ENCODE measurements around the gene RFFL. TPM values are rescaled to one million over a fixed set of nuclear protein-coding genes. Genes with fewer than 3 reads are reported as not detected.
"Not testable (repeated sequence)": the region's sequence is repeated elsewhere in the genome, so short reads cannot be mapped to it uniquely, and the experiment has no call there.

The RFFL gene, protein sequence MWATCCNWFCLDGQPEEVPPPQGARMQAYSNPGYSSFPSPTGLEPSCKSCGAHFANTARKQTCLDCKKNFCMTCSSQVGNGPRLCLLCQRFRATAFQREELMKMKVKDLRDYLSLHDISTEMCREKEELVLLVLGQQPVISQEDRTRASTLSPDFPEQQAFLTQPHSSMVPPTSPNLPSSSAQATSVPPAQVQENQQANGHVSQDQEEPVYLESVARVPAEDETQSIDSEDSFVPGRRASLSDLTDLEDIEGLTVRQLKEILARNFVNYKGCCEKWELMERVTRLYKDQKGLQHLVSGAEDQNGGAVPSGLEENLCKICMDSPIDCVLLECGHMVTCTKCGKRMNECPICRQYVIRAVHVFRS
- 9.1 and 10.6 TPM in 2 replicates for polyA plus RNA-seq (2011; rRNA removed)
- polyA minus RNA-seq (2011; rRNA and poly(A)+ RNA removed), result 25.6 and 38.9 TPM in 2 replicates

DNA sequence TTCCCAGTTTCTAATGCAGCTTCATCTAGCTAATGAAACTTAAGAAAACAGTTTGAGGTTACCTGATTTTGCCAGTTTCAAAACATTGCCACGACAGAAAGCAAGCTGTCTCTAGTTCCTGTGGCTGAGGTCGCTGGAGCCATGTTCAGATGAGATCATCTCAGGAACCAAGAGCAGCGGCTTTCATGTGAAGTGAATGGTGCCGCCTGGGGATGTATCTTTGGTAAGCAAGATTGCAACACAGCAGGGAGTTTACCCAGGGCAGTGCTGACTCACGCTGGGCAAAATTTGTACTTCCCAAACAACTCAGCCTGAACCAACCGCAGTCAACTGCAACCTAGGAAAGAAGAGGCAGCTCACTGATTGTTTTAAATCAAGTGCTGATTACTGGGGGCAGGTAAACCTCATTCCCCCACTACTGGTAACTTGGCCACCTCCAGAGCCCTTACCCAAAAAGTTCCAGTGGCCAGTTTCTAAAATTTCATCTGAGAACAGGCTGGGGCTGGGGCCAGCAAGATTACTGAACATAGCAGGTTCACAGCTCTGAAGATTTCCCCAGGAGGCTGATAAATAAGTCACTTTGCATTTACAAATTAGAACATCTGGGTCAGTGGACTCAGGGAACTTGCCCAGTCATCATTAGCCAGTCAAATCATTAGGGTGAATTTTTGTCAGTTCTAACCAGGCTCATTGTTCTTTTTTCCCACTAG, at the start of gene RFFL:
Gene RFFL (minus strand): TSS at position 194 of the 710 bp plus-strand sequence. CDS start 37,154 bp downstream, outside the sequence.
- Histone ChIP-seq H3K36me3 (ENCODE audit: control insufficient read depth, insufficient read depth, low read length) (no peaks in the 10 kb centered on the region; the same call in 1 of the 2 replicates), H3K27me3 (ENCODE audit: control insufficient read depth, insufficient read depth, low read length) (no peaks in the 10 kb centered on the region), H3K4me3 (ENCODE audit: low read depth, low read length) (no peak within 1 kb of the TSS)
- ChIA-PET POLR2A (interaction anchor here (0.6 kb wide), 1 partner anchor 52 kb away, joined by 3 read pairs; no protein-coding TSS in a partner anchor), CTCF (interaction anchor here (0.7 to 1.3 kb wide), 4 partner anchors 10 to 19 kb away, joined by 3 to 4 read pairs (median 3); no protein-coding TSS in a partner anchor)
- TF ChIP-seq, protein P1, sequence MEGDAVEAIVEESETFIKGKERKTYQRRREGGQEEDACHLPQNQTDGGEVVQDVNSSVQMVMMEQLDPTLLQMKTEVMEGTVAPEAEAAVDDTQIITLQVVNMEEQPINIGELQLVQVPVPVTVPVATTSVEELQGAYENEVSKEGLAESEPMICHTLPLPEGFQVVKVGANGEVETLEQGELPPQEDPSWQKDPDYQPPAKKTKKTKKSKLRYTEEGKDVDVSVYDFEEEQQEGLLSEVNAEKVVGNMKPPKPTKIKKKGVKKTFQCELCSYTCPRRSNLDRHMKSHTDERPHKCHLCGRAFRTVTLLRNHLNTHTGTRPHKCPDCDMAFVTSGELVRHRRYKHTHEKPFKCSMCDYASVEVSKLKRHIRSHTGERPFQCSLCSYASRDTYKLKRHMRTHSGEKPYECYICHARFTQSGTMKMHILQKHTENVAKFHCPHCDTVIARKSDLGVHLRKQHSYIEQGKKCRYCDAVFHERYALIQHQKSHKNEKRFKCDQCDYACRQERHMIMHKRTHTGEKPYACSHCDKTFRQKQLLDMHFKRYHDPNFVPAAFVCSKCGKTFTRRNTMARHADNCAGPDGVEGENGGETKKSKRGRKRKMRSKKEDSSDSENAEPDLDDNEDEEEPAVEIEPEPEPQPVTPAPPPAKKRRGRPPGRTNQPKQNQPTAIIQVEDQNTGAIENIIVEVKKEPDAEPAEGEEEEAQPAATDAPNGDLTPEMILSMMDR (IDR thresholded peaks at IDR 0.05; ENCODE audit: insufficient read depth, low read depth, low read length), result 0 out of 2 replicates have a peak, but pooled peaks have one; percentile 16
- DNase-seq (ENCODE audit: low read depth), result peak; percentile 92

DNA sequence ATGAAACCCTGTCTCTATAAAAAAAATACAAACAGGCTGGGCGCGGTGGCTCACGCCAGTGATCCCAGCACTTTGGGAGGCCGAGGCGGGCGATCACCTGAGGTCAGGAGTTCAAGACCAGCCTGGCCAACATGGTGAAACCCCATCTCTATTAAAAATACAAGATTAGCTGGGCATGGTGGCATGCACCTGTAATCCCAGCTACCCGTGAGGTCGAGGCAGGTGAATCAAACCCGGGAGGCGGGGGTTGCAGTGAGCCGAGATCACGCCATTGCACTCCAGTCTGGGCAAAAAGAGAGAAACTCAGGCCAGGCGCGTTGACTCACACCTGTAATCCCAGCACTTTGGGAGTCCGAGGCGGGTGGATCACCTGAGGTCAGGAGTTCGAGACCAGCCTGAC, 47.3 kb upstream of the RFFL start:
- H3K4me3 ChIP-seq (ENCODE audit: low read depth, low read length); H3K27me3 ChIP-seq (ENCODE audit: control insufficient read depth, insufficient read depth, low read length); DNase-seq (ENCODE audit: low read depth); H3K36me3 ChIP-seq (ENCODE audit: control insufficient read depth, insufficient read depth, low read length); POLR2A ChIA-PET: not testable (repeated sequence)
- CTCF ChIA-PET, result interaction anchor here (1.0 kb wide), 1 partner anchor 8 kb away, joined by 3 read pairs; the partner anchor contains the start of gene RAD51D

DNA sequence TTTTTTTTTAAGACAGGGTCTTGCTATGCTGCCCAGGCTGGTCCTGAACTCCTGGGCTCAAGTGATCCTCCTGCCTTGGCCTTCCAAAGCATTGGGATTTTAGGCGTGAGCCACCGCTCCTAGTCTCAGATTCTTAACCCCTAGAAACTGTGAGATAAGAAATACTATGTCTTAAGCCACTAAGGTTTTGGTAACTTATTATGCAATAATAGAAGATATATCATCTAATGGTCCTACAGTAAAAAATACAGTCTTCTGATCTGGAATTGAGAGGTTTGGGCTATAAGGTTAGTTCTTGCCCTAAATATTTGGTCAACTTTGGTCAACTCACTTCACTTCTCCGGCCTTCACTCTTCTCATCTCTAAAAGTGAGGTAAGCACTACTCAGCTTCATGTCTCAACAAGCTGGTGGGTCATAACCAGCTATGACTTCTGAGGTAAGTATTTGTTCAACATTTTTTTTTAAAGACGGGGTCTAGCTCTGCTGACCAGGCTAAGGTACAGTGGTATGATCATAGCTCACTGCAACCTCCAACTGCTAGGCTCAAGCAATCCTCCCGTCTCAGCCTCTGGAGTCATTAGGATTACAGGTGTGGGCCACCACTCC, 41.4 kb upstream of the RFFL start:
- Histone ChIP-seq H3K36me3 (ENCODE audit: control insufficient read depth, insufficient read depth, low read length) (peaks cover 9% of the 10 kb centered on the region), H3K27me3 (ENCODE audit: control insufficient read depth, insufficient read depth, low read length) (no peaks in the 10 kb centered on the region), H3K4me3 (ENCODE audit: low read depth, low read length) (no peak overlapping the region)
- TF ChIP-seq, protein P1 (IDR thresholded peaks at IDR 0.05; ENCODE audit: insufficient read depth, low read depth, low read length), result no peak
- POLR2A ChIA-PET, result no interaction called here
- DNase-seq (ENCODE audit: low read depth), result no peak
- CTCF ChIA-PET, result interaction anchor here (0.8 to 2.6 kb wide), 3 partner anchors 13 to 15 kb away, joined by 3 to 11 read pairs (median 9); partner anchors contain the start of gene RAD51D

DNA sequence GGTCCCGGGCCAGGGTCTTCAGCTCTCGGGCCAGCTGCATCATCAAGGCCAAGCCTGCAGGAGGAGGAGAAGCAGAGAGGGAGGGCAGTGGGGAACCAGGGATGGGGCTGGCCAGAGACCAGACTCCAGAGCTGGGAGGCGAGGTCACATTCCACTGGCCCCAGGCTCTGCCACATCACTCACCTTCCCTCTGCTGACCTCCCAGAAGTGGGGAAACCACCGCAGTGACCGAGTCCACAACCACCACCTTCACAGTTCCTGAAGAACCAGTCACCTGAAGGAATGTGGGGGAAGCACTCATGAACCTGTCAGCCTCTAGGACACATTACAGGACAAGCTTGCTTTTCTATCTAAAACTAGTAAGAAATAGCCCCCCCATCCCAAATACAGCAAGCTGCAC, 39.8 kb upstream of the RFFL start:
- TF ChIP-seq, protein P1 (IDR thresholded peaks at IDR 0.05; ENCODE audit: insufficient read depth, low read depth, low read length), result no peak
- Histone ChIP-seq H3K36me3 (ENCODE audit: control insufficient read depth, insufficient read depth, low read length) (peaks cover 11% of the 10 kb centered on the region), H3K4me3 (ENCODE audit: low read depth, low read length) (no peak overlapping the region), H3K27me3 (ENCODE audit: control insufficient read depth, insufficient read depth, low read length) (no peaks in the 10 kb centered on the region)
- DNase-seq (ENCODE audit: low read depth), result no peak
- ChIA-PET CTCF (interaction anchor here (1.8 to 3.2 kb wide), 3 partner anchors 9 to 17 kb away, joined by 4 to 13 read pairs (median 9); partner anchors contain the start of gene RAD51D), POLR2A (no interaction called here)

DNA sequence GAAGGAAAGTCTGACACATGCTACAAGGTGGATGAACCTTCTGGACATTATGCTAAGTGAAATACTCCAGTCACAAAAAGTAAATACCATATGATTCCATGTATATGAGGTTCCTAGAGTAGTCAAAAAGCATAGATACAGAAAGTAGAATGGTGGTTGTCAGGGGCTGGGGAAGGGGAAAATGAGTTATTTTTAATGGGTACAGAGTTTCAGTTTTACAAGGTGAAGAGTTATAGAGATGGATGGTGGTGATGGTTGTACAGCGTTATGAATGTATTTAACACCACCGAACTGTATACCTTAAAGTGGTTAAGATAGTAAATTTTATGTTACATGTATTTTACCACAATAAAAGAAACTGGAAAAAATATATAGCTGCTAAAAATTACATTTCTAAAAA, 38.2 kb upstream of the RFFL start:
- H3K4me3 ChIP-seq (ENCODE audit: low read depth, low read length), result no peak overlapping the region
- no peaks in the 10 kb centered on the region for H3K27me3 ChIP-seq (ENCODE audit: control insufficient read depth, insufficient read depth, low read length)
- DNase-seq (ENCODE audit: low read depth), result no peak
- CTCF ChIA-PET, result interaction anchor here (1.6 to 3.2 kb wide), 3 partner anchors 7 to 18 kb away, joined by 4 to 13 read pairs (median 4); partner anchors contain the start of gene RAD51D
- H3K36me3 ChIP-seq (ENCODE audit: control insufficient read depth, insufficient read depth, low read length), result peaks cover 10% of the 10 kb centered on the region
- POLR2A ChIA-PET, result no interaction called here
- TF ChIP-seq, protein P1 (IDR thresholded peaks at IDR 0.05; ENCODE audit: insufficient read depth, low read depth, low read length), result no peak

Measured in BJ (cell line).